Measurements from ENCODE around the gene BOLL.
A peak's percentile ranks its signal among the peaks of the same experiment; 100 is the strongest.
"Not testable (repeated sequence)": the region's sequence is repeated elsewhere in the genome, so short reads cannot be mapped to it uniquely, and the experiment has no call there.

Gene BOLL

DNA sequence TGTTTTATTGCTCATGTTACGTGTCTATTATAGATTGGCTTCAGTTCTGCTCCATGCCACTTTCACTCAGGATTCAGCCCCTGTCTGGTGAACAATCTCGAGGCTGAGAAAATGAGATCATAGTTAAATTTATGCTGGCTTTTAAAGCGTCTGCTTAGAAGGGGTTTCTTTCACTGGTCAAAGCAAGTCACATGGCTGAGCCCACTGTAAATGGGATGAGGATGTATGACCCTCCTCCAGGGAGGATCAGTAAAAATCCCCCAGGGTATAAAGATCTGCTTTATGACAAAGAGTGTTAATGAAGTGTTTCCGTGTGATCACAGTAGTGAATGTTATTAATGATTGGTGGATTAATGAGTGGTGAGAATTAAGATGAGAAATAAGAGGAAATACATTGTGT, 13.1 kb upstream of the BOLL start:
- DNase-seq (ENCODE audit: low read depth) = no peak

DNA sequence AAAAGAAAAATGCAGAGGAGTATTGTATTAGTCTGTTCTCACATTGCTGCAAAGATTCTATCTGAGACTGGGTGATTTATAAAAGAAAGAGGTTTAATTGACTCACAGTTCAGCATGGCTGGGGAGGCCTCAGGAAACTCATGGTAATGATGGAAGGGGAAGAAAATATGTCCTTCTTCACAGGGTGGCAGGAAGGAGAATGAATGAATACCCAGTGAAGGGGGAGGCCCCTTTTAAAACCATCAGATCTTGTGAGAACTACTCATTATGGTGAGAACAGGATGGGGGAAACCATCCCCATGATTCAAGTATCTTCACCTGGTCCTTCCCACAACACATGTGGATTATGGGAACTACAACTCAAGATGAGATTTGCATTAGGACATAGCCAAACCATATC, 10.2 kb upstream of the BOLL start:
- no peak for DNase-seq (ENCODE audit: low read depth)

GRCh38 chr2:197793456-197793855, 8.3 kb upstream of the BOLL start:
- no peak for DNase-seq (ENCODE audit: low read depth)

GRCh38 chr2:197786010-197786877, 1.1 kb upstream of the BOLL start:
- DNase-seq (ENCODE audit: low read depth) = no peak

GRCh38 chr2:197782126-197782525, 3.0 kb downstream of the BOLL start:
- no peak for DNase-seq (ENCODE audit: low read depth)

DNA sequence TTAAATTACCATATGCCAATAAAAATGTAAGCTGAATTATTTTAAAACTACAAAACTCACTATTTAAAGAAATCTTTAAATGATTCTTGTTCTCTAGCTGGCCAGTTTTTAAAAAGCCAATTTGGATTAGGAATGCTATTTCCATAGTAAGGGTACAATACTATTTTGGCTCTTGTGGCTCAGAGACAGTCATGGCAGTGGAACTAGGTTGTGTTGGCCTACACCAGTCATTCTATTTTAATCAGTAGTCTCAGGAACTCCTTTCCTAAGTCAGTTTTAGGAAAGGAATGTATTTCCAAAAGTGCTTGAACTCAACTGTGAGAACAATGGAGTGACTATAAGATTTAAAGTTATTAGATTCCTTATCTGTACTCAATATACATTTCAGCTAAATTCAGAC, 5.9 kb downstream of the BOLL start:
- DNase-seq (ENCODE audit: low read depth) = no peak

DNA sequence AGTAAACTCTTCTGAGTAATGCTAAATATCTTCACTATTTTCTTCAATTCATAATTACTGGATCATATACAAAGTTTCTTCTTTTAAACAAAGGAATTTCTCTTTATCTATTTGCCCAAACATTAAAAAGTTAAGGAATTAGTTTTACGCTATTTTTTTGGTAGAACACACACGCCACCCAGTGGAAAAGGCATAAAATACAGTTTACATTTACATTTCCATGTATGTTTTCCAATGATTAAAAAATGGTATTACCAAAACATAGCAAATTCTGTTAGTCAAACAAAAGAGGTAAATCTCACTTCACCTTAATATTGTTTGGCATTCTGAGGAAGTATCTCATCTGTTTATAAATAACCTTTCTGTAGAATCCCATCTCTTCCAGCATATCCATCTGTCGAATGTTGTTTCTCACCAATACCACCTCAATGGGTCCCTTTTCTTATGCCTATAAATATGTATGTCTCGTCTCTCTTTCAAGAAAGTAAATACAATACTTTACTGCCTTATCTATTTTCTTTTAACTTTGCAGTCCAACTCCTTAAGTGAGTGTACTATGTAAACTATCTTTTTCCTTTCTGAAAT, 7.2 kb downstream of the BOLL start:
- peak; percentile 31 for DNase-seq (ENCODE audit: low read depth)

GRCh38 chr2:197760293-197760657, 24.8 kb downstream of the BOLL start:
- DNase-seq (ENCODE audit: low read depth) = no peak

DNA sequence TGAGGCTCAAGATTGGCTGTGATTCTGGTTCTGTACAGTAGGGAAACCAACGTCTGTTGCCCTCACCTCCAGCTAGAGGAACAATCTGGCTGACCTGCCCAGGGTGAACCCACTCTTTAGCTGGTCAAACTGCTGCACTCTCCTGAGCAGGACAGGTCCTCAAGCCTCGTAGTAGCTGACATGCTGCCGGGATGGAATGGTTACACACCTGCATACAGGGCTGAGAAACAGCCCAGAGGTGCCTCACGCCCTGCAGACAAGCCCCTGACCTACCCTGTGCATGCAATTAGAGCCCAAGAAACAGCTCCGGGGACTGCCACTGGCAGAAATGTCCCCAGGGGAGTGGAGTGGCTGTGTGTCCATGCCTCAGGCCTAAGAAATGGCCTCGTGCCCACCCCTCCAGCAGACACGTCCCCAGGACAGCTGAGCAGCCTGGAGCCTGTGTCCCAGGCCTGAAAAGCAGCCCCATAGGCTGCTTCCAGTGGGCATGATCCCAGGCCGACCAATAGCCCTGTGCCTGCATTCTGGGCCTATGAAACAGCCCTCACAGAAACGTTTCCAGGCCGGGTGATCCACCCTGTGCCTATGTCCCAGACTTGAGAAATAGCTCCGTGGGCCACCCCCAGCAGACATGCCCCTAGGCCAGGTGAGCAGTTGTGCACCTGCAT, 25.4 kb downstream of the BOLL start:
- no peak for DNase-seq (ENCODE audit: low read depth)

- no peak for DNase-seq (ENCODE audit: low read depth)
Observed at GRCh38 chr2:197759013-197759412, 26.1 kb downstream of the BOLL start.

GRCh38 chr2:197740200-197740599, 44.9 kb downstream of the BOLL start:
- DNase-seq (ENCODE audit: low read depth) = no peak

DNA sequence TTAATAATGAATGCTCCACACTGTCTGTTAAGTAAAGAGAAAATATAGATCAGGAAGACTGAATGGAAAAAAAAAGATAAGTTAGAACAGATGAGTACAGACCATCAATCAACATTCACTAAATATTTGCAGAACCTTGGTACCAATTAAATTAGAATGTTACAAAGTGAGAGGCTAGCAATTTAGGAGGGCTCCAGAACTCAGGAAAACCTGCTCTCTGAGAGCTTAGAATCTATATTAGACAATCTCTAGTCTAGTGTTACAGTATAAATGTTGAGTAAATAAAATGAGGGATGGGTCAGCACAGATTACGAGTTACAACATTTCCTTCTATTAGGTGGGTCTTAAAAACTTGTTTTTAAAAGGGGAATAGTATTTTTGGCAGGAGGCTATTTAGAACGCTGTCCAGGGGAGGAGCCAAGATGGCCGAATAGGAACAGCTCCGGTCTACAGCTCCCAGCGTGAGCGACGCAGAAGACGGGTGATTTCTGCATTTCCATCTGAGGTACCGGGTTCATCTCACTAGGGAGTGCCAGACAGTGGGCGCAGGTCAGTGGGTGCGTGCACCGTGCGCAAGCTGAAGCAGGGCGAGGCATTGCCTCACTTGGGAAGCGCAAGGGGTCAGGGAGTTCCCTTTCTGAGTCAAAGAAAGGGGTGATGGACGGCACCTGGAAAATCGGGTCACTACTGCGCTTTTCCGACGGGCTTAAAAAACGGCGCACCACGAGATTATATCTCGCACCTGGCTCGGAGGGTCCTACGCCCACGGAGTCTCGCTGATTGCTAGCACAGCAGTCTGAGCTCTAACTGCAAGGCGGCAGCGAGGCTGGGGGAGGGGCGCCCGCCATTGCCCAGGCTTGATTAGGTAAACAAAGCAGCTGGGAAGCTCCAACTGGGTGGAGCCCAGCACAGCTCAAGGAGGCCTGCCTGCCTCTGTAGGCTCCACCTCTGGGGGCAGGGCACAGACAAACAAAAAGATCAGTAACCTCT, 56.3 kb downstream of the BOLL start:
- DNase-seq (ENCODE audit: low read depth) = not testable (repeated sequence)

DNA sequence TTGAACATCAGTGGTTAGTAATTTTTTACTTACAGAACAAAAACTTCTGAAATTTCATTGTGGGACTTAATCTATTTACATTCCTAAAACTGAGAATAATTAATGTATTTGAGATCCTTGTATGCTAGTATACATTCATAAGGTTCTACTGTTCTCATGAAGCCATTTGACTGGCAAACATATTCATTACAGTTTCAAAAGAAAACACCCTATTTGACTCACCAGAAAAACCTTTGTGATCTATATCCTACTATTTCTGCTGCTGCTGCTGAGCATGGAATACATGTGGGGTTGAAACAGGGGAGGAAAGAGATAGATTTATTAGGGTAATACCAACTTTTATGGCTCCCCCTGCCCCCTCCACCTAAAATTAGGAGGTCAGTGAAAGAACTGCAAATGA, 58.1 kb downstream of the BOLL start:
- DNase-seq (ENCODE audit: low read depth) = no peak

DNA sequence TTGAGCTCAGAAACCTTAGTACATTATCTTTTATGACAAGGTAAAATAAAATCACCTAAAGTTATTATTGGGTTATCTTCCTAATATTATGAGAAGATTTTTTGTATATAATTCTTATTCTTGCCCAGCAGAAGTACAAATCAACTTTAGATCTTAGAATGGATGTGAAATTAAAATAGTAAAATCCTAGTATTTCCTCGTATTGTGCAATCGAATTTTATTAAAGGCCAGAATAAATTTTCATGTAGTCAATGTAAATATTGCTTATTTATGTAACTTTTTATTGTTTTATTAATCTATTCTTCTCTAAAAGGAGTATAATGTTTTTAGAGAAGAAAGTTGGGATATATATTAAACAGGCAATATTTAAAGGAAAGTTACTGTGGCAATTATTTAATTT, 67.3 kb downstream of the BOLL start:
- DNase-seq (ENCODE audit: low read depth) = no peak

DNA sequence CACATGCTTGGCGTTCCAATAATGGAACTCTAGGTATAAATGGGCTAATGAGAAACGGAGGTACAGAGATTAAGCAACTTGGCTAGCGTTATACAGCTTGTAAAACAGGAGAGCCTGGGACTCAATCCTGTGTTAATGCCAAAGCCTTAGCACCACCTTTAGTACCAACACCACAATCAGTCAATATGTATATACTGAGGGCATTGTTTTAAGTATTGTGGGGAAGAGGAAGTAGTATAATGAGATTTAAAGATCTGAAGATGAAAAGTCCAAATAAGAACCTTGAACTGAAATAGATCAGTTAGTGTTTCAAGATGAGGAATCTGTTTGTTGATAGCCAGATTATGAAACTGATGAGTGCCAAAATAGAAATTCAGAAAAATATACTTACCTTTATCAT, 71.8 kb downstream of the BOLL start:
- no peak for DNase-seq (ENCODE audit: low read depth)

DNA sequence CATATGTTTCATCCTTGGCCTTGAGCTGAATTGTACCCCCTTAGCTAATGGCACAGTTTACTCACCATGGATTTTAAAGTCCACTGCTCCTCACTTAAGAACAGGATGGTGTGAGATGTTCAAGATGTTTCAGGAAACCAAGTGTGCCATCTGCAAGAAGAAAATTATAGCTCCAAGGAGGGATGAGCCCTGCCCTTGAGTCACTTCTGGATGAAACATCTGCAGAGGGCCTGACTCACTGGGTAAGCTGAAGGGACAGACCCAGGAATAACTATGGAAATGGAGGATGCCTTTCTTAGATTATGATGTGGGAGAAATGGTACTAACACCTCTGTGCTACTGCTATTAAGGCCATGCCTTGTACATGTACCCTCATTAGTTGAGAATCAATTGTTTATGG, 73.5 kb downstream of the BOLL start:
- DNase-seq (ENCODE audit: low read depth) = no peak

GRCh38 chr2:197710424-197711042, 74.6 kb downstream of the BOLL start:
- no peak for DNase-seq (ENCODE audit: low read depth)

DNA sequence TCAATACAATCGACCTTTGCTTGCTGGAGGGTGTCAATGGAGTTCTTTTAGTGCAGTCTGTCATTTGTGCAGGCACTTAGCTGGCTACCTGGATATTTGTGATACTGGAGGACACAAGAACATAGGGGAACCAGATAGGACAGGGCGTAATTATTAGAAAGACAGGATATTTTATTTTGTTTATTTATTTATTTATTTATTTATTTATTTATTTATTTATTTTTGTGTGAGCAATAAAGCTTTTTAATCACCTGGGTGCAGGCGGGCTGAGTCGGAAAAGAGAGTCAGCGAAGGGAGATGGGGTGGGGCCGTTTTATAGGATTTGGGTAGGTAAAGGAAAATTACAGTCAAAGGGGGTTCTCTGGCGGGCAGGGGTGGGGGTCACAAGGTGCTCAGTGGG, 76.0 kb downstream of the BOLL start:
- not testable (repeated sequence) for DNase-seq (ENCODE audit: low read depth)

DNA sequence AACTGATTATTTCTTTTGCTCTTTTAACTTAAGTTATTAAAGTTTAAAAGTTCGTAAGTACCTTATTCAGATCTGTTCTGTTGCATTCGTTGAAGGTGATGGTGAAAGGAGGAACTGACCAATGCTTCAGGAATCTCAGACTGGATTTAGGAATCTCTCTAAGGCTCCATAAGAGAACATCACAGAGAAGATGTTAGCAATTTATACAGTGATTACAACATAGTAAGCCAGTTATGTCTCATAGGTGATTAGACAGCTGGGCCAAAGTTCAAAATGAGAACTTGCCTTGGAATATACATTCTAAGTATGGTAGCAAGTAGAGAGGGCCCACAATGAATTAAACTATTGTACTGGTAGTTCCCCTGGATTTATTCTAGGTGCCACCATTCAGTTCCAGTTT, 76.8 kb downstream of the BOLL start:
- peak; percentile 86 for DNase-seq (ENCODE audit: low read depth)

- DNase-seq (ENCODE audit: low read depth) = peak; percentile 75
Observed at GRCh38 chr2:197707316-197708213, 77.6 kb downstream of the BOLL start.

DNA sequence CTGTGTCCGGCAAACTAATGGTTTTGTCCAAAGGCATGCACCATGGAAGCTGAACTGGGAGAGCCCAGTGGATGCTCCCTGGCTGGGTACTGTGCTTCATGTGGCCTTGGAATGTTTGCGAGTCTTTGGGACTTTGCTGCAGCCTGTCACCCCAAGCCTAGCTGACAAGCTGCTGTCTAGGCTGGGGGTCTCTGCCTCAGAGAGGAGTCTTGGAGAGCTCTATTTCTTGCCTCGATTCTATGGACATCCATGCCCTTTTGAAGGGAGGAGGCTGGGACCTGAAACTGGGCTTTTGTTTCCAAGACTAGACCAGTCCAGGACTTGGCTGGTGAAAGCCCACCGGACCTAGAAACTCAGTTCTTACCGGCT, 78.3 kb downstream of the BOLL start:
- DNase-seq (ENCODE audit: low read depth) = no peak

Measured in iris pigment epithelial cell (primary cell).